Vagina (tissue), 2 donors: ENCODE measurements around the gene PLA2G7. TPM values are rescaled to one million over a fixed set of nuclear protein-coding genes. Genes with fewer than 3 reads are reported as not detected.

Experiments used
- DNase-seq, 2 donors: peaks; one replicate each; pipeline ENCODE4 v3.0.0-alpha.2; 2017; ENCODE audit errors: extremely low spot score in 2 of 2
- H3K27ac ChIP-seq: fragments of 200-600 bp; sonication (generic); one replicate; pipeline ENCODE4 v1.5.1; 2019
- H3K27me3 ChIP-seq: fragments of 200-600 bp; sonication (generic); one replicate; pipeline ENCODE4 v1.5.1; 2019
- H3K36me3 ChIP-seq, 2 donors: fragments of 200-600 bp; sonication (generic); one replicate each; pipeline ENCODE4 v1.5.1; 2017 to 2019
- H3K4me1 ChIP-seq: fragments of 200-600 bp; sonication (generic); one replicate; pipeline ENCODE4 v1.5.1; 2019
- H3K4me3 ChIP-seq, 2 donors: fragments of 200-600 bp; sonication (generic); 1 replicate in 1 of 2; 2 replicates in 1 of 2; pipeline ENCODE4 v1.5.1; 2016 to 2019
- H3K9me3 ChIP-seq: fragments of 200-600 bp; sonication (generic); one replicate; pipeline ENCODE4 v1.5.1; 2019
- POLR2A ChIP-seq, 2 donors: fragments of 450-650 bp; IDR thresholded peaks; one replicate each; pipeline ENCODE4 v1.6.1; 2017; ENCODE audit warnings: antibody characterized with exemption in 2 of 2, mild to moderate bottlenecking in 2 of 2, moderate library complexity in 2 of 2
- POLR2AphosphoS5 ChIP-seq, 2 donors: sonication (generic); formaldehyde crosslinking; IDR thresholded peaks; one replicate each; pipeline ENCODE4 v1.9.0; 2017; ENCODE audit warnings: antibody characterized with exemption in 2 of 2, mild to moderate bottlenecking in 2 of 2, low read depth in 1 of 2; ENCODE audit not compliant: insufficient read depth in 1 of 2
- intact Hi-C: fragments of 100-400 bp; cut with DNase I; formaldehyde crosslinking; loops from one replicate; pipeline ENCODE4 v1.15.1; 2023
- total RNA-seq: library from RNA; depleted of rRNA; stranded (reverse); fragments of >200 nt; gene quantifications from one replicate; pipeline ENCODE4 v1.2.3, GENCODE V29; 2016
- TF ChIP-seq, protein P1 (sequence below), 3 experiments: fragments of 450-650 bp in 2 of 3; fragments of 200-600 bp in 1 of 3; sonication (generic) in 1 of 3; IDR thresholded peaks; one replicate each; pipeline ENCODE4 v1.5.1; 2017 to 2019; ENCODE audit warnings: antibody characterized with exemption in 3 of 3, mild to moderate bottlenecking in 2 of 3, moderate library complexity in 2 of 3

Gene PLA2G7
- total RNA-seq, 1 donor from 2014 or later = not detected

DNA sequence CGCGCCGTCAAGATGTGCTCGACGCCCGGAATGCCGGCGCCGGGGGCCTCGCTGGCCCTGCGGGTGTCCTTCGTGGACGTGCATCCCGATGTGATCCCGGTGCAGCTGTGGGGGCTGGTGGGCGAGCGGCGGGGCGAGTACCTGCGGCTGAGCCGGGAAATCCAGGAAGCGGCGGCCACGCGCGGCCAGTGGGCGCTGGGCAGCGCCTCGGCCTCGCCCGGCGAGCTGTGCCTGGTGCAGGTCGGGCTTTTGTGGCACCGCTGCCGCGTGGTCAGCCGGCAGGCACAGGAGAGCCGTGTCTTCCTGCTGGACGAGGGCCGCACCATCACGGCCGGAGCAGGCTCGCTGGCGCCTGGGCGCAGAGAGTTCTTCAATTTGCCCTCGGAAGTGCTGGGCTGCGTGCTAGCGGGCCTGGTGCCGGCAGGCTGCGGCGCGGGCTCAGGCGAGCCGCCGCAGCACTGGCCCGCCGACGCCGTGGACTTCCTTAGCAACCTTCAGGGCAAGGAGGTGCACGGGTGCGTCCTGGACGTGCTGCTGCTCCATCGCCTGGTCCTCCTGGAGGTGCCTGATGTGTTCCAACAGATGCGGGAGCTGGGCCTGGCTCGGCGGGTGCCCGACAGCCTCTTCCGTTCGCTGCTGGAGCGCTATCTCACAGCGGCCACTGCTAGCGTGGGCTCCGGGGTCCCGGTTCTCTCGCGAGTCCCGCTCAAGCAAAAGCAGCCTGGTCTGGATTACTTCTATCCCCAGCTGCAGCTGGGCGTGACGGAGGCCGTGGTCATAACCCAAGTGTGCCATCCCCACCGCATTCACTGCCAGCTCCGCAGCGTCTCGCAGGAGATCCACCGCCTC, 46.8 kb downstream of the PLA2G7 start:
- H3K4me3 ChIP-seq = no peak overlapping the region
- H3K27me3 ChIP-seq = no peaks in the 10 kb centered on the region
- H3K36me3 ChIP-seq = no peaks in the 10 kb centered on the region
- no peak overlapping the region for H3K27ac ChIP-seq
- no peaks in the 10 kb centered on the region for H3K9me3 ChIP-seq
- intact Hi-C loops = no loop called here
- TF ChIP-seq POLR2AphosphoS5 (IDR thresholded peaks at IDR 0.05; ENCODE audit: insufficient read depth in 1 of 2, low read depth in 1 of 2) = no peak
- TF ChIP-seq, protein P1, sequence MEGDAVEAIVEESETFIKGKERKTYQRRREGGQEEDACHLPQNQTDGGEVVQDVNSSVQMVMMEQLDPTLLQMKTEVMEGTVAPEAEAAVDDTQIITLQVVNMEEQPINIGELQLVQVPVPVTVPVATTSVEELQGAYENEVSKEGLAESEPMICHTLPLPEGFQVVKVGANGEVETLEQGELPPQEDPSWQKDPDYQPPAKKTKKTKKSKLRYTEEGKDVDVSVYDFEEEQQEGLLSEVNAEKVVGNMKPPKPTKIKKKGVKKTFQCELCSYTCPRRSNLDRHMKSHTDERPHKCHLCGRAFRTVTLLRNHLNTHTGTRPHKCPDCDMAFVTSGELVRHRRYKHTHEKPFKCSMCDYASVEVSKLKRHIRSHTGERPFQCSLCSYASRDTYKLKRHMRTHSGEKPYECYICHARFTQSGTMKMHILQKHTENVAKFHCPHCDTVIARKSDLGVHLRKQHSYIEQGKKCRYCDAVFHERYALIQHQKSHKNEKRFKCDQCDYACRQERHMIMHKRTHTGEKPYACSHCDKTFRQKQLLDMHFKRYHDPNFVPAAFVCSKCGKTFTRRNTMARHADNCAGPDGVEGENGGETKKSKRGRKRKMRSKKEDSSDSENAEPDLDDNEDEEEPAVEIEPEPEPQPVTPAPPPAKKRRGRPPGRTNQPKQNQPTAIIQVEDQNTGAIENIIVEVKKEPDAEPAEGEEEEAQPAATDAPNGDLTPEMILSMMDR (IDR thresholded peaks at IDR 0.05) = no peak
- no peak for TF ChIP-seq POLR2A (IDR thresholded peaks at IDR 0.05)
- H3K4me1 ChIP-seq = no peaks in the 10 kb centered on the region
- DNase-seq = no peak

DNA sequence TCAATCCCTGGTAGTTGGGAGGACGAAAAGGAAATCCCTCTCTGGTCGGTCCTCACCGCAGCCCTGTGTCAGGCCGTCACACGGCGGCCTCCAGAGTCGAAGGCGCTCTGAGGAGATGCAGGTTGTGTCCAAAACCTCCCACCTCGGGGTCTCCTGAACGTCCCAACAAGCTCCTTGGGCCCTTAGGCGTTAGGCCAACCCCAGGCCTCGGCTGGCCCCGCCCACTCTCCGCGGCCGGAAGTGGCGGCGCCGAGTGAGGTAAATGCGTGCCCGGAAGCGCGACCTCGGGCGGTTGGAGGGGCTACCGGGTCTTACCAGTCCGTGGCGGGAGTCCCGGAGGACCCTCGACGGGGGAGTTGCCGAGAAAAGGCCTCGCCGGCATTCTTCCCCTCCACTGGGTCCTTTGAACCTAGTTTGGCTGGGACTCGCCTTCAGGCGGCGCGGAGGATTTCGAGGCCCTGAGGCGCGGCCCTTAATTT, 47.5 kb downstream of the PLA2G7 start, which contains the start of gene TDRD6:
Gene TDRD6, plus strand, starts transcription at position 267 of the 479 bp plus-strand sequence. CDS start 244 bp downstream, outside the sequence.
- Histone ChIP-seq H3K27ac (no peak within 1 kb of the TSS), H3K36me3 (no peaks in the 10 kb centered on the region), H3K4me3 (no peak within 1 kb of the TSS), H3K4me1 (no peaks in the 10 kb centered on the region), H3K9me3 (no peaks in the 10 kb centered on the region), H3K27me3 (no peaks in the 10 kb centered on the region)
- DNase-seq = no peak
- intact Hi-C loops = no loop called here
- TF ChIP-seq POLR2AphosphoS5 (IDR thresholded peaks at IDR 0.05; ENCODE audit: insufficient read depth in 1 of 2, low read depth in 1 of 2) (no peak), POLR2A (IDR thresholded peaks at IDR 0.05) (no peak)
- TF ChIP-seq, protein P1 (IDR thresholded peaks at IDR 0.05) = no peak

DNA sequence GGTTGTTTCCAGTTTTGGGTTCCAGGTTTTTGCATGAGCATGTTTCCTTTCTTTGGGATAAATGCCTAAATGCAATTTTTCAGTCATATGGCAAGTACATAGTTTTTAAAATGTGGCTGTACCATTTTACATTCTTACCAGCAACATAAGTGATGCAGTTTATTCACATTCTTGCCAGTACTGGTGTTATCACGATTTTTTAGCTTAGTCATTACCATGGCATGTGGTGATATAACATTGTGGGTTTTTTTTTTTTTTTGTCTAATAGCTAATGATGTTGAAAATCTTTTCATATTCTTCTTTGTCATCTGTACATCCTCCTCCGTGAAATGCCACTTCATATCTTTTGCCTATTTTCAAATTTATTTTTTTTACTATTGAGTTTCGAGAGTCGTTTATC, 50.4 kb downstream of the PLA2G7 start:
- DNase-seq = no peak
- H3K27ac ChIP-seq = no peak overlapping the region
- no peaks in the 10 kb centered on the region for H3K4me1 ChIP-seq
- no peak overlapping the region for H3K4me3 ChIP-seq
- intact Hi-C loops = no loop called here
- no peaks in the 10 kb centered on the region for H3K27me3 ChIP-seq
- no peak for TF ChIP-seq POLR2AphosphoS5 (IDR thresholded peaks at IDR 0.05; ENCODE audit: insufficient read depth in 1 of 2, low read depth in 1 of 2)
- TF ChIP-seq, protein P1 (IDR thresholded peaks at IDR 0.05) = no peak
- TF ChIP-seq POLR2A (IDR thresholded peaks at IDR 0.05) = no peak
- no peaks in the 10 kb centered on the region for H3K9me3 ChIP-seq
- H3K36me3 ChIP-seq = no peaks in the 10 kb centered on the region

DNA sequence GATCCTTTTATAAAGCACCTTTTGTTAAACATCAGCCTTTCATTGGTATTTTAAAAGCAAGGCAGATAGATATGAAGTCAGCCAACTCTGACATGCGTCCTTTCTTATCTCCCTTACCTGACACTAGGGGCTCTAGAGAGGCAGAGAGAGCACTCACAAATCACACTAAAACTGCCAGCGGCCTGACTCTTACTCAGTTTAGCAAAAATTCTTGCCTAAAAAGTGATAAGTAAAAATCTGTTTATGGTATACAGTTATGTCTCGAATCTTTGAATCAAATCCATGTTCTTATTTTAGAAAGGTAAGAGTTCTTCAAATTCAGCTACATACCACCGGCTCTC, 57.9 kb downstream of the PLA2G7 start:
- H3K4me1 ChIP-seq = no peaks in the 10 kb centered on the region
- H3K27me3 ChIP-seq = no peaks in the 10 kb centered on the region
- no peaks in the 10 kb centered on the region for H3K36me3 ChIP-seq
- H3K27ac ChIP-seq = no peak overlapping the region
- H3K4me3 ChIP-seq = no peak overlapping the region
- TF ChIP-seq, protein P1 (IDR thresholded peaks at IDR 0.05) = no peak
- TF ChIP-seq POLR2A (IDR thresholded peaks at IDR 0.05) (no peak), POLR2AphosphoS5 (IDR thresholded peaks at IDR 0.05; ENCODE audit: insufficient read depth in 1 of 2, low read depth in 1 of 2) (no peak)
- no peaks in the 10 kb centered on the region for H3K9me3 ChIP-seq
- no peak for DNase-seq
- intact Hi-C loops = no loop called here
